Right kidney (tissue), 9 donors: Measurements from ENCODE around the gene KIRREL1.

ENCODE experiments used
- DNase-seq: peaks from one replicate; pipeline ENCODE4 v3.0.0-alpha.2; 2016
- long read RNA-seq, 8 donors: transcript quantifications; one replicate each; lab custom pipeline, GENCODE V29; 2026

Gene KIRREL1
- long read RNA-seq, donor 1, full-length matches to known transcripts = 5 of 46 reads
- long read RNA-seq, donor 1, partial matches to known transcripts = 41 of 46 reads
- long read RNA-seq, donor 1, other reads (novel, unspliced or antisense) = 0 of 46 reads
- long read RNA-seq, donor 2, partial matches to known transcripts = 24 of 25 reads
- long read RNA-seq, donor 2, other reads (novel, unspliced or antisense) = 0 of 25 reads
- long read RNA-seq, donor 3, partial matches to known transcripts = 18 of 18 reads
- long read RNA-seq, donor 3, other reads (novel, unspliced or antisense) = 0 of 18 reads
- long read RNA-seq, donor 4, transcript KIRREL1-201 (15 exons, 2,874 nt) = major isoform, 5 of 101 reads
- long read RNA-seq, donor 4, partial matches to known transcripts = 96 of 101 reads
- long read RNA-seq, donor 4, other reads (novel, unspliced or antisense) = 0 of 101 reads
- long read RNA-seq, donor 5, partial matches to known transcripts = 35 of 39 reads
- long read RNA-seq, donor 5, other reads (novel, unspliced or antisense) = 0 of 39 reads
- long read RNA-seq, donor 6, transcript KIRREL1-201 (15 exons, 2,874 nt) = major isoform, 12 of 154 reads
- long read RNA-seq, donor 6, partial matches to known transcripts = 142 of 154 reads
- long read RNA-seq, donor 6, other reads (novel, unspliced or antisense) = 0 of 154 reads
- long read RNA-seq, donor 7, full-length matches to known transcripts = 9 of 116 reads
- long read RNA-seq, donor 7, partial matches to known transcripts = 107 of 116 reads
- long read RNA-seq, donor 7, other reads (novel, unspliced or antisense) = 0 of 116 reads
- long read RNA-seq, donor 8, transcript KIRREL1-201 (15 exons, 2,874 nt) = major isoform, 10 of 161 reads
- long read RNA-seq, donor 8, partial matches to known transcripts = 151 of 161 reads
- long read RNA-seq, donor 8, other reads (novel, unspliced or antisense) = 0 of 161 reads

GRCh38 chr1:157993147-157993917 is at the start of gene KIRREL1:
TSS of gene KIRREL1 (plus strand) at chr1:157993645. CDS start at chr1:157993677, 32 bp downstream.
- DNase-seq = peak; percentile 85

- no peak for DNase-seq
Observed at GRCh38 chr1:157944663-157945280, 48.7 kb upstream of the KIRREL1 start.

GRCh38 chr1:157948312-157949073 is 45.0 kb upstream of the KIRREL1 start:
- DNase-seq = no peak

- no peak for DNase-seq
Observed at GRCh38 chr1:157949074-157949354, 44.4 kb upstream of the KIRREL1 start.

GRCh38 chr1:157951230-157951629 is 42.2 kb upstream of the KIRREL1 start:
- DNase-seq = no peak

- no peak for DNase-seq
Observed at GRCh38 chr1:157952601-157953000, 40.8 kb upstream of the KIRREL1 start.

- DNase-seq = no peak
Observed at GRCh38 chr1:157955221-157955620, 38.2 kb upstream of the KIRREL1 start.

- no peak for DNase-seq
Observed at GRCh38 chr1:157955857-157956256, 37.6 kb upstream of the KIRREL1 start.

GRCh38 chr1:157956732-157957131 is 36.7 kb upstream of the KIRREL1 start:
- DNase-seq = no peak

GRCh38 chr1:157958263-157958662 is 35.2 kb upstream of the KIRREL1 start:
- no peak for DNase-seq

GRCh38 chr1:157959750-157960149 is 33.7 kb upstream of the KIRREL1 start:
- no peak for DNase-seq

GRCh38 chr1:157960773-157961172 is 32.7 kb upstream of the KIRREL1 start:
- no peak for DNase-seq

GRCh38 chr1:157961805-157962762 is 31.4 kb upstream of the KIRREL1 start:
- no peak for DNase-seq

- peak; percentile 76 for DNase-seq
Observed at GRCh38 chr1:157963713-157964112, 29.7 kb upstream of the KIRREL1 start.

GRCh38 chr1:157965584-157965983 is 27.9 kb upstream of the KIRREL1 start:
- DNase-seq = no peak

GRCh38 chr1:157966031-157966537 is 27.4 kb upstream of the KIRREL1 start:
- DNase-seq = peak; percentile 58

GRCh38 chr1:157967205-157967604 is 26.2 kb upstream of the KIRREL1 start:
- no peak for DNase-seq

GRCh38 chr1:157968508-157968907 is 24.9 kb upstream of the KIRREL1 start:
- DNase-seq = no peak

GRCh38 chr1:157968946-157969345 is 24.5 kb upstream of the KIRREL1 start:
- no peak for DNase-seq
